Cardiac fibroblast (primary cell): ENCODE results near the gene ARGLU1.

Experiments used
- DNase-seq, 2 donors: peaks; one replicate each; pipeline versions ENCODE4 v3.0.0 to v3.0.0-alpha.2; 2010; ENCODE audit warnings: low read depth in 2 of 2
- H3K4me3 ChIP-seq, 2 donors: replicated peaks in 1 of 2; 1 replicate in 1 of 2; 2 replicates in 1 of 2; pipeline ENCODE4 v1.5.1; 2011; ENCODE audit warnings: low read depth in 2 of 2, low read length in 2 of 2, mild to moderate bottlenecking in 2 of 2, moderate library complexity in 1 of 2
- CTCF ChIP-seq: IDR thresholded peaks from one replicate; pipeline ENCODE4 v1.5.1; 2011; ENCODE audit warnings: low read depth, mild to moderate bottlenecking, low read length, inconsistent platforms

ARGLU1 gene

GRCh38 chr13:106567474-106568298, at the start of gene ARGLU1:
TSS of gene ARGLU1 (minus strand) at chr13:106568137. CDS start at chr13:106567919, 218 bp downstream.
- peak within 1 kb of the TSS; percentile 94 to 95 for H3K4me3 ChIP-seq
- TF ChIP-seq CTCF = no peak
- DNase-seq = peak; percentile 94

GRCh38 chr13:106617561-106617960, 49.6 kb upstream of the ARGLU1 start:
- no peak for TF ChIP-seq CTCF
- H3K4me3 ChIP-seq = no peak overlapping the region
- peak; percentile 18 to 76 for DNase-seq

- no peak for TF ChIP-seq CTCF
- no peak overlapping the region for H3K4me3 ChIP-seq
- DNase-seq = no peak
Measured at GRCh38 chr13:106616729-106617128, 48.8 kb upstream of the ARGLU1 start.

GRCh38 chr13:106614874-106615273, 46.9 kb upstream of the ARGLU1 start:
- no peak for TF ChIP-seq CTCF
- no peak for DNase-seq
- no peak overlapping the region for H3K4me3 ChIP-seq

GRCh38 chr13:106612688-106613087, 44.8 kb upstream of the ARGLU1 start:
- no peak for TF ChIP-seq CTCF
- H3K4me3 ChIP-seq = no peak overlapping the region
- DNase-seq = peak; percentile 23 to 78

GRCh38 chr13:106610486-106610885, 42.5 kb upstream of the ARGLU1 start:
- TF ChIP-seq CTCF = no peak
- DNase-seq = peak; percentile 4 to 72
- H3K4me3 ChIP-seq = no peak overlapping the region

GRCh38 chr13:106609116-106609515, 41.2 kb upstream of the ARGLU1 start:
- no peak for DNase-seq

More at GRCh38 chr13:106609116-106609515, 41.2 kb upstream of the ARGLU1 start:
- no peak for TF ChIP-seq CTCF
- H3K4me3 ChIP-seq = no peak overlapping the region
